Caco-2 (cell line): ENCODE data around the gene ARHGEF28. TPM values are rescaled to one million over a fixed set of nuclear protein-coding genes. Genes with fewer than 3 reads are reported as not detected.

Source experiments
- BruUV-seq: library from RNA; stranded (reverse); fragments of 400-500 nt; replicated peaks from 2 replicates; lab custom pipeline; 2021; lab: Mats Ljungman, UMichigan
- CTCF ChIA-PET: fragments of 300-600 bp; sonication (Branson Sonifier 250); formaldehyde crosslinking; loops from one replicate; lab custom pipeline; 2022; ENCODE audit warnings: antibody characterized with exemption; lab: Charles Lee
- POLR2A ChIA-PET: fragments of 300-600 bp; sonication (Branson Sonifier 250); formaldehyde crosslinking; loops from one replicate; lab custom pipeline; 2022; ENCODE audit warnings: antibody characterized with exemption; lab: Charles Lee
- DNase-seq, 2 experiments: peaks; one replicate each; pipeline versions ENCODE4 v3.0.0 to v3.0.0-alpha.2; 2020 to 2022
- H3K27me3 ChIP-seq: replicated peaks from 2 replicates; pipeline ENCODE4 v1.6.0; 2011; ENCODE audit warnings: low read length; ENCODE audit not compliant: control insufficient read depth, insufficient read depth
- H3K36me3 ChIP-seq: 2 replicates; pipeline ENCODE4 v1.5.1; 2011; ENCODE audit warnings: low read length; ENCODE audit not compliant: control insufficient read depth, insufficient read depth
- H3K4me1 ChIP-seq: fragments of 250-450 bp; sonication (Bioruptor Pico); 2 replicates; pipeline ENCODE4 v1.5.1; 2020; ENCODE audit warnings: mild to moderate bottlenecking
- H3K4me3 ChIP-seq: 2 replicates; pipeline ENCODE4 v1.5.1; 2011; ENCODE audit warnings: low read depth, mild to moderate bottlenecking, control low read depth, low read length
- H3K9me3 ChIP-seq: fragments of 250-450 bp; sonication (Bioruptor Pico); 2 replicates; pipeline ENCODE4 v1.5.1; 2020; ENCODE audit warnings: mild to moderate bottlenecking, moderate library complexity
- H3K27ac Mint-ChIP-seq: one replicate; pipeline ENCODE4 v1.8.0; 2022; ENCODE audit warnings: mixed read lengths; ENCODE audit not compliant: unreplicated experiment
- H3K27me3 Mint-ChIP-seq: one replicate; pipeline ENCODE4 v1.8.0; 2022; ENCODE audit warnings: mixed read lengths; ENCODE audit not compliant: insufficient read depth, unreplicated experiment
- H3K36me3 Mint-ChIP-seq: one replicate; pipeline ENCODE4 v1.8.0; 2022; ENCODE audit warnings: mild to moderate bottlenecking, mixed read lengths; ENCODE audit not compliant: insufficient read depth, unreplicated experiment
- H3K4me1 Mint-ChIP-seq: one replicate; pipeline ENCODE4 v1.8.0; 2022; ENCODE audit warnings: low read depth, mixed read lengths; ENCODE audit not compliant: unreplicated experiment
- H3K4me3 Mint-ChIP-seq: one replicate; pipeline ENCODE4 v1.8.0; 2022; ENCODE audit warnings: mild to moderate bottlenecking, moderate library complexity, mixed read lengths; ENCODE audit not compliant: unreplicated experiment
- H3K9me3 Mint-ChIP-seq: one replicate; pipeline ENCODE4 v1.8.0; 2022; ENCODE audit warnings: mixed read lengths; ENCODE audit not compliant: unreplicated experiment
- CTCF ChIP-seq, 2 experiments: fragments of 200-600 bp in 1 of 2; IDR thresholded peaks; 1 replicate in 1 of 2; 2 replicates in 1 of 2; pipeline versions ENCODE4 v1.5.1 to v1.8.0; 2011 to 2022; ENCODE audit warnings: antibody characterized with exemption in 1 of 2, control low read depth in 1 of 2, inconsistent platforms in 1 of 2, low read depth in 1 of 2, low read length in 1 of 2, mild to moderate bottlenecking in 1 of 2, moderate library complexity in 1 of 2; ENCODE audit not compliant: insufficient read depth in 1 of 2, severe bottlenecking in 1 of 2, unreplicated experiment in 1 of 2
- intact Hi-C: fragments of 100-400 bp; cut with micrococcal nuclease; formaldehyde crosslinking; loops from one replicate; pipeline ENCODE4 v1.10.0; 2022; ENCODE audit not compliant: unreplicated experiment
- total RNA-seq: library from RNA; stranded (reverse); gene quantifications from 2 replicates; pipeline ENCODE4 v1.2.3, GENCODE V29; 2022

ARHGEF28 gene
- total RNA-seq, 1 experiment from 2014 or later, result 4.6 TPM

GRCh38 chr5:73740274-73740790, 114.3 kb downstream of the ARHGEF28 start:
- no peak for DNase-seq
- POLR2A ChIA-PET, result interaction anchor here (0.6 kb wide), 1 partner anchor 22 kb away, joined by 4 read pairs; no protein-coding TSS in a partner anchor
- Mint-ChIP-seq H3K4me1 (no peaks in the 10 kb centered on the region), H3K27ac (no peak overlapping the region), H3K9me3 (no peaks in the 10 kb centered on the region), H3K36me3 (no peaks in the 10 kb centered on the region), H3K27me3 (peaks cover 16% of the 10 kb centered on the region), H3K4me3 (no peak overlapping the region)
- Histone ChIP-seq H3K27me3 (no peaks in the 10 kb centered on the region), H3K9me3 (no peaks in the 10 kb centered on the region), H3K36me3 (no peaks in the 10 kb centered on the region), H3K4me3 (no peak overlapping the region), H3K4me1 (no peaks in the 10 kb centered on the region)
- TF ChIP-seq CTCF (IDR thresholded peaks at IDR 0.05; ENCODE audit: insufficient read depth in 1 of 2, low read depth in 1 of 2, low read length in 1 of 2, severe bottlenecking in 1 of 2, unreplicated experiment in 1 of 2), result no peak
- BruUV-seq, result no TSS peak
- intact Hi-C loops, result no loop called here
- CTCF ChIA-PET, result no interaction called here

GRCh38 chr5:73743161-73743560, 117.2 kb downstream of the ARHGEF28 start:
- H3K9me3 ChIP-seq, result no peaks in the 10 kb centered on the region; the same call in 1 of the 2 replicates
- H3K27me3 ChIP-seq, result no peaks in the 10 kb centered on the region
- Mint-ChIP-seq H3K27ac (no peak overlapping the region), H3K36me3 (no peaks in the 10 kb centered on the region), H3K4me3 (no peak overlapping the region), H3K27me3 (peaks cover 19% of the 10 kb centered on the region), H3K4me1 (no peaks in the 10 kb centered on the region), H3K9me3 (no peaks in the 10 kb centered on the region)
- H3K4me1 ChIP-seq, result no peaks in the 10 kb centered on the region
- ChIA-PET CTCF (no interaction called here), POLR2A (no interaction called here)
- no peak for DNase-seq
- no peak for TF ChIP-seq CTCF (IDR thresholded peaks at IDR 0.05; ENCODE audit: insufficient read depth in 1 of 2, low read depth in 1 of 2, low read length in 1 of 2, severe bottlenecking in 1 of 2, unreplicated experiment in 1 of 2)
- intact Hi-C loops, result no loop called here
- H3K4me3 ChIP-seq, result no peak overlapping the region
- H3K36me3 ChIP-seq, result no peaks in the 10 kb centered on the region
- no TSS peak for BruUV-seq

- Mint-ChIP-seq H3K36me3 (no peaks in the 10 kb centered on the region), H3K27me3 (peaks cover 25% of the 10 kb centered on the region), H3K9me3 (no peaks in the 10 kb centered on the region), H3K4me3 (no peak overlapping the region), H3K27ac (no peak overlapping the region), H3K4me1 (no peaks in the 10 kb centered on the region)
- Histone ChIP-seq H3K27me3 (no peaks in the 10 kb centered on the region; the same call in 1 of the 2 replicates), H3K9me3 (no peaks in the 10 kb centered on the region; the same call in 1 of the 2 replicates), H3K4me3 (no peak overlapping the region), H3K36me3 (no peaks in the 10 kb centered on the region), H3K4me1 (no peaks in the 10 kb centered on the region)
- no peak for TF ChIP-seq CTCF (IDR thresholded peaks at IDR 0.05; ENCODE audit: insufficient read depth in 1 of 2, low read depth in 1 of 2, low read length in 1 of 2, severe bottlenecking in 1 of 2, unreplicated experiment in 1 of 2)
- no TSS peak for BruUV-seq
- no peak for DNase-seq
- ChIA-PET CTCF (no interaction called here), POLR2A (no interaction called here)
- intact Hi-C loops, result no loop called here
These were observed 119.8 kb downstream of the ARHGEF28 start for GRCh38 chr5:73745836-73746235.
